H9 (cell line): ENCODE results near the gene AKNA. TPM values are rescaled to one million over a fixed set of nuclear protein-coding genes. Genes with fewer than 3 reads are reported as not detected.

ENCODE experiments used
- DNase-seq: peaks from one replicate; pipeline ENCODE4 v3.0.0-alpha.2; 2017
- H2AFZ ChIP-seq: one replicate; pipeline ENCODE4 v1.6.1; 2013; ENCODE audit warnings: mild to moderate bottlenecking, low read length, control low read depth, moderate library complexity
- H2AK5ac ChIP-seq: 2 replicates; pipeline ENCODE4 v1.6.1; 2013; ENCODE audit warnings: low read length, control low read depth, mixed read lengths; ENCODE audit not compliant: insufficient read length
- H2BK120ac ChIP-seq: one replicate; pipeline ENCODE4 v1.6.1; 2013; ENCODE audit warnings: low read depth, mild to moderate bottlenecking, low read length, control low read depth, inconsistent platforms; ENCODE audit not compliant: poor library complexity, severe bottlenecking
- H2BK12ac ChIP-seq: 2 replicates; pipeline ENCODE4 v1.6.1; 2013; ENCODE audit warnings: low read length, control low read depth, mixed read lengths, low read depth; ENCODE audit not compliant: insufficient read length
- H2BK15ac ChIP-seq: 2 replicates; pipeline ENCODE4 v1.6.1; 2013; ENCODE audit warnings: low read depth, low read length, control low read depth
- H2BK20ac ChIP-seq: one replicate; pipeline ENCODE4 v1.6.1; 2013; ENCODE audit warnings: low read depth, mild to moderate bottlenecking, low read length, control low read depth, inconsistent platforms; ENCODE audit not compliant: poor library complexity, severe bottlenecking
- H2BK5ac ChIP-seq: 2 replicates; pipeline ENCODE4 v1.6.1; 2013; ENCODE audit warnings: low read length, control low read depth, mixed read lengths; ENCODE audit not compliant: insufficient read length
- H3K14ac ChIP-seq: 2 replicates; pipeline ENCODE4 v1.6.1; 2013; ENCODE audit warnings: low read length, control low read depth; ENCODE audit not compliant: insufficient read depth
- H3K18ac ChIP-seq: 2 replicates; pipeline ENCODE4 v1.6.1; 2013; ENCODE audit warnings: low read depth, mild to moderate bottlenecking, mixed read lengths, low read length, control low read depth; ENCODE audit not compliant: insufficient read length
- H3K23ac ChIP-seq: 2 replicates; pipeline ENCODE4 v1.6.1; 2013; ENCODE audit warnings: low read length, control low read depth, mixed read lengths, low read depth; ENCODE audit not compliant: insufficient read length
- H3K23me2 ChIP-seq: 2 replicates; pipeline ENCODE4 v1.6.1; 2013; ENCODE audit warnings: low read depth, mild to moderate bottlenecking, mixed read lengths, low read length, control low read depth; ENCODE audit not compliant: insufficient read length, poor library complexity, severe bottlenecking
- H3K27ac ChIP-seq: 2 replicates; pipeline ENCODE4 v1.5.1; 2013; ENCODE audit warnings: low read length, control low read depth, mixed read lengths, low read depth; ENCODE audit not compliant: insufficient read length
- H3K27me3 ChIP-seq: 2 replicates; pipeline ENCODE4 v1.6.1; 2013; ENCODE audit warnings: low read length, control low read depth, inconsistent platforms; ENCODE audit not compliant: insufficient read depth
- H3K4ac ChIP-seq: 2 replicates; pipeline ENCODE4 v1.6.1; 2013; ENCODE audit warnings: low read depth, mild to moderate bottlenecking, control low read depth, inconsistent platforms, low read length, moderate library complexity
- H3K4me1 ChIP-seq: 2 replicates; pipeline ENCODE4 v1.6.1; 2013; ENCODE audit warnings: low read length, control low read depth, inconsistent platforms; ENCODE audit not compliant: insufficient read depth
- H3K4me2 ChIP-seq: 2 replicates; pipeline ENCODE4 v1.6.1; 2013; ENCODE audit warnings: low read length, control low read depth, mixed read lengths; ENCODE audit not compliant: insufficient read length, insufficient read depth
- H3K56ac ChIP-seq: 2 replicates; pipeline ENCODE4 v1.6.1; 2013; ENCODE audit warnings: low read depth, mild to moderate bottlenecking, mixed read lengths, low read length, control low read depth; ENCODE audit not compliant: insufficient read length
- H3K79me1 ChIP-seq: 2 replicates; pipeline ENCODE4 v1.6.1; 2013; ENCODE audit warnings: low read depth, mild to moderate bottlenecking, moderate library complexity, low read length, control low read depth, inconsistent platforms; ENCODE audit not compliant: insufficient read depth, poor library complexity, severe bottlenecking
- H3K79me2 ChIP-seq: 2 replicates; pipeline ENCODE4 v1.6.1; 2013; ENCODE audit warnings: low read length, control low read depth, inconsistent platforms; ENCODE audit not compliant: insufficient read depth
- H3K9ac ChIP-seq: 2 replicates; pipeline ENCODE4 v1.6.1; 2013; ENCODE audit warnings: low read length, control low read depth, mixed read lengths; ENCODE audit not compliant: insufficient read length; ENCODE audit errors: extremely low read depth
- H3K9me3 ChIP-seq: one replicate; pipeline ENCODE4 v1.6.1; 2013; ENCODE audit warnings: low read depth, low read length, inconsistent platforms; ENCODE audit not compliant: control insufficient read depth
- H3T11ph ChIP-seq: one replicate; pipeline ENCODE4 v1.6.1; 2013; ENCODE audit warnings: mild to moderate bottlenecking, low read length, control low read depth, inconsistent platforms
- H4K20me1 ChIP-seq: one replicate; pipeline ENCODE4 v1.6.1; 2013; ENCODE audit not compliant: control insufficient read depth, insufficient read length, insufficient read depth
- H4K5ac ChIP-seq: 2 replicates; pipeline ENCODE4 v1.6.1; 2013; ENCODE audit warnings: low read depth, mild to moderate bottlenecking, mixed read lengths, low read length, control low read depth; ENCODE audit not compliant: insufficient read length
- H4K8ac ChIP-seq: replicated peaks from 2 replicates; pipeline ENCODE4 v1.6.1; 2013; ENCODE audit warnings: low read length, control low read depth, mixed read lengths, low read depth; ENCODE audit not compliant: insufficient read length
- H4K91ac ChIP-seq: 2 replicates; pipeline ENCODE4 v1.6.1; 2013; ENCODE audit warnings: low read depth, mild to moderate bottlenecking, moderate library complexity, mixed read lengths, low read length, control low read depth; ENCODE audit not compliant: insufficient read length
- H3K27ac Mint-ChIP-seq, 3 experiments: 2 replicates in 2 of 3; 3 replicates in 1 of 3; pipeline ENCODE4 v1.8.0; 2020 to 2021; ENCODE audit warnings: mixed read lengths in 3 of 3, mild to moderate bottlenecking in 1 of 3, moderate library complexity in 1 of 3
- H3K27me3 Mint-ChIP-seq: 2 replicates; pipeline ENCODE4 v1.8.0; 2021; ENCODE audit warnings: low read depth, mild to moderate bottlenecking, moderate library complexity, mixed read lengths
- H3K36me3 Mint-ChIP-seq, 3 experiments: 2 replicates in 2 of 3; 3 replicates in 1 of 3; pipeline ENCODE4 v1.8.0; 2020 to 2021; ENCODE audit warnings: low read depth in 3 of 3, mixed read lengths in 3 of 3; ENCODE audit not compliant: insufficient read depth in 1 of 3
- H3K4me1 Mint-ChIP-seq, 2 experiments: 2 replicates each; pipeline ENCODE4 v1.8.0; 2020; ENCODE audit warnings: mixed read lengths in 2 of 2
- H3K4me3 Mint-ChIP-seq, 2 experiments: 2 replicates in 1 of 2; 3 replicates in 1 of 2; pipeline ENCODE4 v1.8.0; 2020 to 2021; ENCODE audit warnings: mild to moderate bottlenecking in 2 of 2, mixed read lengths in 2 of 2, moderate library complexity in 1 of 2
- H3K9me3 Mint-ChIP-seq, 2 experiments: 2 replicates in 1 of 2; 3 replicates in 1 of 2; pipeline ENCODE4 v1.8.0; 2020; ENCODE audit warnings: mild to moderate bottlenecking in 2 of 2, mixed read lengths in 2 of 2, moderate library complexity in 1 of 2
- CTCF ChIP-seq: fragments of 200-600 bp; sonication (generic); conservative IDR thresholded peaks from 3 replicates; pipeline ENCODE4 v1.8.0; 2021; ENCODE audit warnings: antibody characterized with exemption, mild to moderate bottlenecking
- WGBS: extraction: QIAGEN DNeasy Blood & Tissue Kit; methylation state at CpG from one replicate; pipeline ENCODE4 v1.1.7; 2013; ENCODE audit warnings: missing lambda C conversion rate, low lambda C conversion rate, mixed read lengths; ENCODE audit not compliant: insufficient read length; ENCODE audit errors: extremely low coverage; 5-methylcytosine and 5-hydroxymethylcytosine counted together
- total RNA-seq: library from RNA; stranded (reverse); gene quantifications from 2 replicates; pipeline ENCODE4 v1.2.1, GENCODE V29; 2021

Gene AKNA
- total RNA-seq, 1 experiment from 2014 or later: 19.7 TPM

GRCh38 chr9:114429488-114429887, 41.7 kb upstream of the AKNA start:
- Histone ChIP-seq H3K18ac (no peak overlapping the region), H3K4ac (no peak overlapping the region), H3K14ac (no peak overlapping the region), H3K4me2 (no peak overlapping the region), H2BK12ac (no peak overlapping the region), H2AK5ac (no peak overlapping the region), H4K5ac (no peak overlapping the region), H2BK5ac (no peak overlapping the region), H3K79me2 (no peaks in the 10 kb centered on the region), H3K56ac (no peak overlapping the region), H4K20me1 (no peaks in the 10 kb centered on the region), H3K9me3 (no peaks in the 10 kb centered on the region), H2AFZ (no peak overlapping the region), H4K8ac (no peak overlapping the region), H3K27ac (no peak overlapping the region), H3K23me2 (no peaks in the 10 kb centered on the region), H3K4me1 (no peaks in the 10 kb centered on the region), H2BK20ac (no peak overlapping the region), H2BK15ac (no peak overlapping the region), H3K79me1 (no peaks in the 10 kb centered on the region), H3K23ac (no peak overlapping the region), H3K9ac (no peak overlapping the region), H4K91ac (no peak overlapping the region), H2BK120ac (no peak overlapping the region), H3T11ph (no peak overlapping the region), H3K27me3 (no peaks in the 10 kb centered on the region; the same call in 1 of the 2 replicates)
- Mint-ChIP-seq H3K27me3 (no peaks in the 10 kb centered on the region; the same call in 1 of the 2 replicates), H3K27ac (no peak overlapping the region), H3K4me3 (no peak overlapping the region), H3K36me3 (no peaks in the 10 kb centered on the region; a peak in 1 of 7 replicates), H3K4me1 (peaks cover 0 to 13% of the 10 kb centered on the region in 2 experiments; a peak in 2 of 4 replicates), H3K9me3 (no peaks in the 10 kb centered on the region)
- WGBS: no CpG with 5 or more reads among the region's 6 CpGs
- TF ChIP-seq CTCF: no peak
- DNase-seq: no peak
